HepG2 (cell line): ENCODE measurements around the gene SLC28A1. TPM values are rescaled to one million over a fixed set of nuclear protein-coding genes. Genes with fewer than 3 reads are reported as not detected.

Source experiments
- ATAC-seq: fragments of 200-7000 bp; cut with Tn5 transposase; 3 replicates; pipeline ENCODE4 v1.9.1; 2020; ENCODE audit warnings: mild to moderate bottlenecking, moderate library complexity
- BruUV-seq: library from RNA; stranded (reverse); fragments of 400-500 nt; replicated peaks from 2 replicates; lab custom pipeline; 2021; lab: Mats Ljungman, UMichigan
- CTCF ChIA-PET: fragments of 300-600 bp; formaldehyde crosslinking; extraction: SDS; loops from one replicate; lab custom pipeline; 2021; ENCODE audit warnings: low total read pairs, inconsistent platforms, low intra/inter-chr PET ratio; lab: Yijun Ruan, JAX
- POLR2A ChIA-PET: fragments of 350-600 bp; sonication (Branson Sonifier 250); formaldehyde crosslinking; loops from one replicate; lab custom pipeline; 2020; ENCODE audit warnings: antibody characterized with exemption, inconsistent platforms; lab: Yijun Ruan, JAX
- DNase-seq: peaks from one replicate; pipeline ENCODE4 v3.0.0-alpha.2; 2015; ENCODE audit warnings: low spot score
- FAIRE-seq: peaks from 3 replicates; lab custom pipeline; 2011; peaks lifted over from hg19 to GRCh38; lab: Jason Lieb, UNC
- H2AFZ ChIP-seq: one replicate; pipeline ENCODE4 v1.6.1; 2011; ENCODE audit warnings: low read length, inconsistent platforms
- H3K27ac ChIP-seq: fragments of 300-600 bp; 3 replicates; pipeline ENCODE4 v1.8.0; 2011; ENCODE audit warnings: mixed run types, mild to moderate bottlenecking, mixed read lengths, low read length, inconsistent platforms; ENCODE audit not compliant: insufficient read depth; ENCODE audit errors: extremely low read length
- H3K27me3 ChIP-seq, 2 experiments: fragments of 200-600 bp in 1 of 2; 2 replicates in 1 of 2; 3 replicates in 1 of 2; pipeline versions ENCODE4 v1.6.0 to v1.8.0; 2011; ENCODE audit warnings: low read length in 2 of 2, mild to moderate bottlenecking in 2 of 2, moderate library complexity in 2 of 2, inconsistent platforms in 1 of 2; ENCODE audit not compliant: insufficient read depth in 2 of 2, control insufficient read depth in 1 of 2
- H3K36me3 ChIP-seq, 2 experiments: fragments of 200-600 bp in 1 of 2; replicated peaks in 1 of 2; 2 replicates in 1 of 2; 3 replicates in 1 of 2; pipeline versions ENCODE4 v1.5.1 to v1.8.0; 2011; ENCODE audit warnings: low read length in 2 of 2, inconsistent platforms in 1 of 2; ENCODE audit not compliant: insufficient read depth in 2 of 2, control insufficient read depth in 1 of 2
- H3K4me1 ChIP-seq: 2 replicates; pipeline ENCODE4 v1.5.1; 2012; ENCODE audit warnings: low read length, inconsistent platforms; ENCODE audit not compliant: insufficient read depth
- H3K4me2 ChIP-seq: 2 replicates; pipeline ENCODE4 v1.6.0; 2011; ENCODE audit warnings: low read depth, low read length, inconsistent platforms
- H3K4me3 ChIP-seq, 3 experiments: fragments of 200-600 bp in 1 of 3; sonication (generic), shearing (Covaris generic) in 1 of 3; replicated peaks in 1 of 3; 2 replicates each; pipeline ENCODE4 v1.5.1; 2011 to 2016; ENCODE audit warnings: low read length in 3 of 3, inconsistent platforms in 2 of 3, low read depth in 2 of 3, mild to moderate bottlenecking in 2 of 3, control low read depth in 1 of 3, mixed read lengths in 1 of 3; ENCODE audit not compliant: insufficient read depth in 1 of 3
- H3K79me2 ChIP-seq: one replicate; pipeline ENCODE4 v1.6.1; 2011; ENCODE audit warnings: low read length, inconsistent platforms; ENCODE audit not compliant: insufficient read depth
- H3K9ac ChIP-seq: 2 replicates; pipeline ENCODE4 v1.6.0; 2011; ENCODE audit warnings: mild to moderate bottlenecking, low read depth, low read length, inconsistent platforms; ENCODE audit not compliant: insufficient read depth
- H3K9me3 ChIP-seq: 2 replicates; pipeline ENCODE4 v1.5.1; 2012; ENCODE audit warnings: mild to moderate bottlenecking, low read length
- H4K20me1 ChIP-seq: 2 replicates; pipeline ENCODE4 v1.6.0; 2011; ENCODE audit warnings: inconsistent platforms, mild to moderate bottlenecking, low read length, moderate library complexity; ENCODE audit not compliant: insufficient read depth
- GABPA ChIP-seq, 2 experiments: IDR thresholded peaks; 2 replicates each; pipeline ENCODE4 v1.6.1; 2011 to 2016; ENCODE audit warnings: low read depth in 2 of 2, low read length in 1 of 2, missing biosample characterization in 1 of 2, missing genetic modification characterization in 1 of 2
- HMGA1 ChIP-seq: sonication (generic); formaldehyde crosslinking; conservative IDR thresholded peaks from 2 replicates; pipeline ENCODE4 v1.4.0; 2020; ENCODE audit warnings: missing genetic modification reagents
- HOXA3 ChIP-seq: sonication (generic); formaldehyde crosslinking; IDR thresholded peaks from 2 replicates; pipeline ENCODE4 v1.5.0; 2020; ENCODE audit warnings: missing genetic modification reagents
- MAFK ChIP-seq, 2 experiments: IDR thresholded peaks in 1 of 2; conservative IDR thresholded peaks in 1 of 2; 2 replicates each; pipeline ENCODE4 v1.6.1; 2011; ENCODE audit warnings: improper control_type of control experiment in 2 of 2, low read length in 2 of 2
- ZNF652 ChIP-seq: IDR thresholded peaks from 2 replicates; pipeline ENCODE4 v1.6.1; 2016; ENCODE audit warnings: low read depth, borderline replicate concordance
- ZNF83 ChIP-seq: sonication (generic); formaldehyde crosslinking; IDR thresholded peaks from 2 replicates; pipeline ENCODE4 v1.4.0; 2020; ENCODE audit warnings: missing genetic modification reagents, mild to moderate bottlenecking, borderline replicate concordance
- WGBS: methylation state at CpG from one replicate; pipeline ENCODE4 v1.1.6; 2017; ENCODE audit warnings: low lambda C conversion rate; 5-methylcytosine and 5-hydroxymethylcytosine counted together
- in situ Hi-C: cut with HindIII; loops from 2 replicates; pipeline ENCODE4 v1.10.0; 2017; ENCODE audit warnings: low pct_unique_long_range_greater_than_20kb; ENCODE audit not compliant: extremely low pct_ligation_motif_present
- intact Hi-C: fragments of 100-400 bp; cut with micrococcal nuclease; formaldehyde crosslinking; loops from one replicate; pipeline ENCODE4 v1.10.0; 2022; ENCODE audit not compliant: unreplicated experiment
- polyA plus RNA-seq, 8 experiments: library from polyadenylated mRNA; depleted of rRNA in 3 of 8; stranded (reverse) in 7 of 8; unstranded in 1 of 8; fragments of >200 nt; fragmentation: Illumina TruSeq in 4 of 8; extraction: Trizol in 4 of 8; gene quantifications; 2 replicates each; pipeline versions ENCODE4 v1.2.1 to v1.2.3, GENCODE V29; 2011 to 2016; ENCODE audit warnings: low read depth in 4 of 8, missing spikeins in 1 of 8, mixed read lengths in 1 of 8; ENCODE audit not compliant: insufficient read depth in 1 of 8
- total RNA-seq, 5 experiments: library from RNA; depleted of rRNA; stranded (reverse); fragments of >200 nt; fragmentation: Illumina TruSeq; extraction: Trizol; gene quantifications; 2 replicates each; pipeline ENCODE4 v1.2.3, GENCODE V29; 2016; ENCODE audit warnings: low read depth in 1 of 5
- TF ChIP-seq, protein P1 (sequence below): sonication (generic); formaldehyde crosslinking; IDR thresholded peaks from 2 replicates; pipeline ENCODE4 v1.5.1; 2020; ENCODE audit warnings: mild to moderate bottlenecking, missing genetic modification reagents, moderate library complexity
- TF ChIP-seq, protein P2 (sequence below): sonication (generic); formaldehyde crosslinking; IDR thresholded peaks from 2 replicates; pipeline ENCODE4 v1.5.0; 2020; ENCODE audit warnings: mild to moderate bottlenecking, missing genetic modification reagents
- TF ChIP-seq, protein P3 (sequence below): sonication (generic); formaldehyde crosslinking; IDR thresholded peaks from 2 replicates; pipeline ENCODE4 v1.5.1; 2020; ENCODE audit warnings: mild to moderate bottlenecking, missing genetic modification reagents

SLC28A1 gene
- total and polyA plus RNA-seq, 2 of the 13 experiments (the other 11 are each of a cell fraction or from before 2014, with no cell fraction given) = 0.31 to 5.8 TPM

DNA sequence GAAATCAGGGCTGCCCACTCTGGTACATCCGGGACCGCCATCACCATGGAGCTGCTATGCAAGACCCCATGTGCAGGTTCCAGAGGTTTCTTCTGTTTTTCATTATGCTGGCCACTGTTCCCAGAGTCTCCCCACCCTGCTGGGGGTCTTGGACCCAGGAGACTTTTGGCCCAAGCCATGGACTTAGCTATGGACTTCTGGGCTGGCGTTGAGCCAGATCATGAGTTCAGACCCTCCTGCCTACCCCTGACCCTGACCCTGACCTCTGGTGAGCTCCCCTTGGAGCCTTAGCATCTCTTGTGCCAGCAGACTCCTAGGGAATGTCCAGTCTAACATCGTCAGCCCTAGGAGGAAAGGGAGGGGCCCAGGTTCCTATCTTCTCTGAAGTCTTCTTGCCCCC, 25.3 kb downstream of the SLC28A1 start (continued):
- TF ChIP-seq, protein P1, sequence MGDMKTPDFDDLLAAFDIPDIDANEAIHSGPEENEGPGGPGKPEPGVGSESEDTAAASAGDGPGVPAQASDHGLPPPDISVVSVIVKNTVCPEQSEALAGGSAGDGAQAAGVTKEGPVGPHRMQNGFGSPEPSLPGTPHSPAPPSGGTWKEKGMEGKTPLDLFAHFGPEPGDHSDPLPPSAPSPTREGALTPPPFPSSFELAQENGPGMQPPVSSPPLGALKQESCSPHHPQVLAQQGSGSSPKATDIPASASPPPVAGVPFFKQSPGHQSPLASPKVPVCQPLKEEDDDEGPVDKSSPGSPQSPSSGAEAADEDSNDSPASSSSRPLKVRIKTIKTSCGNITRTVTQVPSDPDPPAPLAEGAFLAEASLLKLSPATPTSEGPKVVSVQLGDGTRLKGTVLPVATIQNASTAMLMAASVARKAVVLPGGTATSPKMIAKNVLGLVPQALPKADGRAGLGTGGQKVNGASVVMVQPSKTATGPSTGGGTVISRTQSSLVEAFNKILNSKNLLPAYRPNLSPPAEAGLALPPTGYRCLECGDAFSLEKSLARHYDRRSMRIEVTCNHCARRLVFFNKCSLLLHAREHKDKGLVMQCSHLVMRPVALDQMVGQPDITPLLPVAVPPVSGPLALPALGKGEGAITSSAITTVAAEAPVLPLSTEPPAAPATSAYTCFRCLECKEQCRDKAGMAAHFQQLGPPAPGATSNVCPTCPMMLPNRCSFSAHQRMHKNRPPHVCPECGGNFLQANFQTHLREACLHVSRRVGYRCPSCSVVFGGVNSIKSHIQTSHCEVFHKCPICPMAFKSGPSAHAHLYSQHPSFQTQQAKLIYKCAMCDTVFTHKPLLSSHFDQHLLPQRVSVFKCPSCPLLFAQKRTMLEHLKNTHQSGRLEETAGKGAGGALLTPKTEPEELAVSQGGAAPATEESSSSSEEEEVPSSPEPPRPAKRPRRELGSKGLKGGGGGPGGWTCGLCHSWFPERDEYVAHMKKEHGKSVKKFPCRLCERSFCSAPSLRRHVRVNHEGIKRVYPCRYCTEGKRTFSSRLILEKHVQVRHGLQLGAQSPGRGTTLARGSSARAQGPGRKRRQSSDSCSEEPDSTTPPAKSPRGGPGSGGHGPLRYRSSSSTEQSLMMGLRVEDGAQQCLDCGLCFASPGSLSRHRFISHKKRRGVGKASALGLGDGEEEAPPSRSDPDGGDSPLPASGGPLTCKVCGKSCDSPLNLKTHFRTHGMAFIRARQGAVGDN (CRISPR knock-in tag) = no peak
- TF ChIP-seq ZNF652 (CRISPR knock-in tag) (no peak), ZNF83 (CRISPR knock-in tag) (no peak), HMGA1 (CRISPR knock-in tag) (no peak)

DNA sequence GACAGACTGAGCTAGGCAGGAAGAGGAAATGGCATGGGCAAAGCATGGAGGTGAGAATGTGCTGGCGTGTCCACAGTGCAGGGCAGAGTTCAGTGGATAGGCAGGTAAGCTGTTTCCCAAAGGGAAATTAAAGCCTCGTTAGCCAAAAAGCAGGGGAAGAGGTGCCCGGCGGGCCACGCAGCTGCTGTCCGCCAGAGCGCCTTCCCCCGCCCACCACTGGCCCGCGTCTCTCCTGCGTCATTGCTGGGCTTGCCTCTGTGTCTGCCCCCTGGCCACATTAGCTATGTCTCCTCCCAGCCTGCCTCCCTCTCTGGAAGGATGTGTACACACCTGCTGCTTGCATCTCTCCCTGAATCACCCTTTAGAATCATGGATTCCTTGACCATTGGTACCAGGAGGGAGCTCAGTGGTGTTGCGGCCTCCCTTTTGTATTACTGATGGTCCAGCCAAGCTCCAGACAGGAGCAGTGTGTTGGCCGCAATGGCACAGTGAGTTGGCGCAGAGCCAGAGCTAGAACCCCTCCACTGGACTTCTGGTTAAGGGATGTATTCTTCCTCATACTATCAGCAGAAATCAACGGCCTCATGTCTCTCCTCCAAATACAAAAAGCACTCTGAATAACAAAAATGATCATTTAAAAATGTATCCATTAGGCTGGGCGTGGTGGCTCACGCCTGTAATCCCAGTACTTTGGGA, 26.6 kb downstream of the SLC28A1 start:
- H3K79me2 ChIP-seq = no peaks in the 10 kb centered on the region
- DNase-seq (no peak), ATAC-seq (no peak), FAIRE-seq (no peak)
- intact Hi-C loops (loop anchor here (5.0 kb wide), 1 partner anchor 164 kb away; the partner anchor contains the start of gene ZNF592), in situ Hi-C loops (no loop called here)
- POLR2A ChIA-PET = interaction anchor here (0.7 to 1.6 kb wide), 2 partner anchors 14 to 260 kb away, joined by 3 read pairs; no protein-coding TSS in a partner anchor
- H4K20me1 ChIP-seq = no peaks in the 10 kb centered on the region
- H3K4me1 ChIP-seq = peaks cover 95% of the 10 kb centered on the region
- CTCF ChIA-PET = interaction anchor here (1.0 kb wide), 1 partner anchor 17 kb away, joined by 3 read pairs; no protein-coding TSS in a partner anchor
- H3K9ac ChIP-seq = no peak overlapping the region
- H3K4me3 ChIP-seq = no peak overlapping the region; a peak in 1 of 6 replicates
- no peaks in the 10 kb centered on the region for H3K27me3 ChIP-seq
- no TSS peak for BruUV-seq
- H3K4me2 ChIP-seq = peak overlapping the region; percentile 72
- no peaks in the 10 kb centered on the region for H3K36me3 ChIP-seq
- H2AFZ ChIP-seq = no peak overlapping the region
- H3K27ac ChIP-seq = peak overlapping the region; percentile 97
- H3K9me3 ChIP-seq = no peaks in the 10 kb centered on the region
- 94% methylated on average over 17 of the region's 17 CpGs for WGBS
- TF ChIP-seq GABPA (IDR thresholded peaks at IDR 0.05; ENCODE audit: low read depth, low read length) (no peak), GABPA (CRISPR knock-in tag; IDR thresholded peaks at IDR 0.05; ENCODE audit: low read depth) (0 out of 2 replicates have a peak, but pooled peaks have one; percentile 15), HOXA3 (CRISPR knock-in tag) (0 out of 2 replicates have a peak, but pooled peaks have one; percentile 40), MAFK (conservative IDR thresholded peaks at IDR 0.05 in 1 of 2, IDR thresholded peaks at IDR 0.05 in 1 of 2; ENCODE audit: low read length in 2 of 2) (no peak)
- TF ChIP-seq, protein P2, sequence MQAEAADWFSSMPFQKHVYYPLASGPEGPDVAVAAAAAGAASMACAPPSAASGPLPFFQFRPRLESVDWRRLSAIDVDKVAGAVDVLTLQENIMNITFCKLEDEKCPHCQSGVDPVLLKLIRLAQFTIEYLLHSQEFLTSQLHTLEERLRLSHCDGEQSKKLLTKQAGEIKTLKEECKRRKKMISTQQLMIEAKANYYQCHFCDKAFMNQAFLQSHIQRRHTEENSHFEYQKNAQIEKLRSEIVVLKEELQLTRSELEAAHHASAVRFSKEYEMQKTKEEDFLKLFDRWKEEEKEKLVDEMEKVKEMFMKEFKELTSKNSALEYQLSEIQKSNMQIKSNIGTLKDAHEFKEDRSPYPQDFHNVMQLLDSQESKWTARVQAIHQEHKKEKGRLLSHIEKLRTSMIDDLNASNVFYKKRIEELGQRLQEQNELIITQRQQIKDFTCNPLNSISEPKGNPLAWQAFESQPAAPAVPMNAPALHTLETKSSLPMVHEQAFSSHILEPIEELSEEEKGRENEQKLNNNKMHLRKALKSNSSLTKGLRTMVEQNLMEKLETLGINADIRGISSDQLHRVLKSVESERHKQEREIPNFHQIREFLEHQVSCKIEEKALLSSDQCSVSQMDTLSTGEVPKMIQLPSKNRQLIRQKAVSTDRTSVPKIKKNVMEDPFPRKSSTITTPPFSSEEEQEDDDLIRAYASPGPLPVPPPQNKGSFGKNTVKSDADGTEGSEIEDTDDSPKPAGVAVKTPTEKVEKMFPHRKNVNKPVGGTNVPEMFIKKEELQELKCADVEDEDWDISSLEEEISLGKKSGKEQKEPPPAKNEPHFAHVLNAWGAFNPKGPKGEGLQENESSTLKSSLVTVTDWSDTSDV = no peak
- TF ChIP-seq, protein P3, sequence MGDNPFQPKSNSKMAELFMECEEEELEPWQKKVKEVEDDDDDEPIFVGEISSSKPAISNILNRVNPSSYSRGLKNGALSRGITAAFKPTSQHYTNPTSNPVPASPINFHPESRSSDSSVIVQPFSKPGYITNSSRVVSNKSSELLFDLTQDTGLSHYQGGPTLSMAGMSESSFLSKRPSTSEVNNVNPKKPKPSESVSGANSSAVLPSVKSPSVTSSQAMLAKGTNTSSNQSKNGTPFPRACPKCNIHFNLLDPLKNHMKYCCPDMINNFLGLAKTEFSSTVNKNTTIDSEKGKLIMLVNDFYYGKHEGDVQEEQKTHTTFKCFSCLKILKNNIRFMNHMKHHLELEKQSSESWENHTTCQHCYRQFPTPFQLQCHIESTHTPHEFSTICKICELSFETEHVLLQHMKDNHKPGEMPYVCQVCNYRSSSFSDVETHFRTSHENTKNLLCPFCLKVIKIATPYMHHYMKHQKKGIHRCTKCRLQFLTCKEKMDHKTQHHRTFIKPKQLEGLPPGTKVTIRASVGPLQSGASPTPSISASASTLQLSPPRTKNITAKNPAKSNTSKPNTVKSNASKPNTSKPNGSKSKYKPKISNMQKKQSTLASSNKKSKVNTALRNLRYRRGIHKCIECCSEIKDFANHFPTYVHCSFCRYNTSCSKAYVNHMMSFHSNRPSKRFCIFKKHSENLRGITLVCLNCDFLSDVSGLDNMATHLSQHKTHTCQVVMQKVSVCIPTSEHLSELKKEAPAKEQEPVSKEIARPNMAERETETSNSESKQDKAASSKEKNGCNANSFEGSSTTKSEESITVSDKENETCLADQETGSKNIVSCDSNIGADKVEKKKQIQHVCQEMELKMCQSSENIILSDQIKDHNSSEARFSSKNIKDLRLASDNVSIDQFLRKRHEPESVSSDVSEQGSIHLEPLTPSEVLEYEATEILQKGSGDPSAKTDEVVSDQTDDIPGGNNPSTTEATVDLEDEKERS (CRISPR knock-in tag) = no peak
